PFSK-1 (cell line): Measurements from ENCODE around the gene ADGRB2.
A peak's percentile ranks its signal among the peaks of the same experiment; 100 is the strongest.

Source experiments
- FOXP2 ChIP-seq: optimal IDR thresholded peaks from 2 replicates; pipeline ENCODE3; 2011; ENCODE audit warnings: borderline replicate concordance, control low read depth, inconsistent platforms; ENCODE audit not compliant: insufficient read depth; ENCODE audit errors: extremely low read length, extremely low read depth
- POLR2AphosphoS5 ChIP-seq: IDR thresholded peaks from 2 replicates; pipeline ENCODE4 v1.6.1; 2012; ENCODE audit warnings: low read depth, mild to moderate bottlenecking, control low read depth, low read length, moderate library complexity
- REST ChIP-seq, 2 experiments: IDR thresholded peaks; 2 replicates each; pipeline versions ENCODE4 v1.6.1 to v1.8.0; 2011 to 2012; ENCODE audit warnings: low read depth in 2 of 2, low read length in 2 of 2, control low read depth in 1 of 2, inconsistent platforms in 1 of 2, mild to moderate bottlenecking in 1 of 2, moderate library complexity in 1 of 2; ENCODE audit not compliant: insufficient read depth in 1 of 2
- SIN3A ChIP-seq: IDR thresholded peaks from 2 replicates; pipeline ENCODE4 v1.6.1; 2012; ENCODE audit warnings: mild to moderate bottlenecking, low read length, moderate library complexity, borderline replicate concordance; ENCODE audit not compliant: insufficient read depth
- TAF1 ChIP-seq: IDR thresholded peaks from 2 replicates; pipeline ENCODE4 v1.6.1; 2012; ENCODE audit warnings: low read length, control low read depth, borderline replicate concordance; ENCODE audit not compliant: insufficient read depth

The ADGRB2 gene

DNA sequence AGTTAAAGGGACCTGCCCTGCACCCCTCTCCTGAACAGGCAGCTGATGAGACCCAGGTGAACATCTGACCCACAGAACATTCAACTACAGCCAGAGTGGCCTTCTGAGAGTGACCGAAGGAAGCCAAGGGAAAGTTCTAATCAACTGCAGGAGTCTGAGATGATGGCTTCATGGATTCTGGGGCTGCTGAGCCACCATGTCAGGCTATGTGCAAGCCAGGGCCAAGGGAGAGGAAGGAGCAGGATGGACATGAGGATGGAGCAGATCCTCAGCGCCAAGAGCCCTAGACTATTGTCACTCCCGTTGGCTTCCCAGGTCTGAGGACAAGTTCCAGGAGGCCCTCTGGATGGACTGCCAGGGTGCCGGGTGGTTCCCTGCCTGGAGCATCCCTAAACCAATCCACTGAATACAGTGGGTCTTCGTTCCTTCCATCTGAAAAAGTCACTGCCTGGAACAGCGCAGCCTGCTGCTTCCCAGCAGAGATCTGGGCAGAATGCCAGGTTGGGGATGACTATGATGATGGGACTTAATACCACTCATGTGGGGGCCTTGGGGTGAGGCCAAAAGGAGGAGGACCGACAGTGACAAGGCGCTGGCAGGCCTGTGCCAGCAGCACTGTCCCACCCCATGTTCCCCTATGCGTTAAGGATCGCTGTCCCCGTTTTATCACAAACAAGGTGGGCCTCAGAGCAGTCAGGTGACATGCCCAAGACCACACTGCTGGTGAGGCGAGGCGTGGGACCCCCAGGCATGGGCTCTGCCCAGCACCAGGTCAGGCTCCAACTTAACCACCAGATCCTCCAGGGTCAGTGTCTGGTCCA is 31.9 kb upstream of the ADGRB2 start:
- TF ChIP-seq TAF1 = no peak
- peak; percentile 22 for TF ChIP-seq FOXP2

- TF ChIP-seq POLR2AphosphoS5 = no peak
- TF ChIP-seq REST (IDR thresholded peaks at IDR 0.05; ENCODE audit: insufficient read depth in 1 of 2, low read depth in 2 of 2, low read length in 2 of 2) = no peak
- TF ChIP-seq TAF1 = no peak
- TF ChIP-seq SIN3A = no peak
- TF ChIP-seq FOXP2 = no peak
Observed at GRCh38 chr1:31795096-31795675, 31.0 kb upstream of the ADGRB2 start.

- TF ChIP-seq REST (IDR thresholded peaks at IDR 0.05; ENCODE audit: insufficient read depth in 1 of 2, low read depth in 2 of 2, low read length in 2 of 2) (no peak), FOXP2 (no peak), TAF1 (no peak), POLR2AphosphoS5 (no peak)
Observed at GRCh38 chr1:31793586-31794285, 29.6 kb upstream of the ADGRB2 start.

DNA sequence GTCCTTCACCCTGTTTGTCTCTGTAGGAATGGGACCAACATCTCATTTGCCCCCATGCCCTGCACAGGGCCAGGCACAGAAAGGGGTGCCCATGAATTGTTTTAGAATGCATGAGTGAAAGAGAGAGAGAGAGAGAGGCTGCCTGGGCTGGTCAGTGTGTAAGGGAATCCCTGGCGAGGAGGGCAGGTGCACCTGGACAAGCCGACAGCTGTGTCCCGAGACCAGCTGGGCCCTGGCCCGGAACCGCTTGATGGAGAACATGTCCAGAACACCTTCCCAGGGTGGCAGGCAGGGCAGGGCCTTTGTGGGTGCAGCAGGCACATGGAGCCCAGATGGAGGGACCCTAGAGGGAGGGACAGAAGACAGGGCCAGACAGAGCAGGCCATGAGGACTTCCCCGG is 28.9 kb upstream of the ADGRB2 start:
- TF ChIP-seq SIN3A = no peak
- no peak for TF ChIP-seq FOXP2
- no peak for TF ChIP-seq REST (IDR thresholded peaks at IDR 0.05; ENCODE audit: insufficient read depth in 1 of 2, low read depth in 2 of 2, low read length in 2 of 2)
- TF ChIP-seq POLR2AphosphoS5 = no peak
- TF ChIP-seq TAF1 = no peak

DNA sequence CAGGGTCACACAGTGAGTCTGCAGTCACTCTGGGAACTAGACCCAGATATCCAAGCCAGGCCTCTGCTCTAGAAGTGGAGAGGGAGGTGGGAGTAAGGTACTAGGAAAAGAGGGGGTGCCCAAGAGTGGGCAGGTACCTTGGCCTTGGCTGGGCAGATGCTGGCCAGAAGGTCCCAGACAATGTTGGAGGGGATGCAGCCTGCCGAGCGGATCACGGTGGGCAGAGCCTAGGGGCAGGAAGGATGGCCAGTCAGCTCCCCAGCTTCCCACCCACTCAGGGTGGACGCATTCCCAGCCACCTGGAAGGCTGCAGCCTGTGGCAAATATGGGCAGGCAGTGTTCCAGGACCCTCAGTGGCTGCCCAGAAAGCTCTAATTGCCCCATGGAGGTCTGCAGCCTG is 28.4 kb upstream of the ADGRB2 start:
- TF ChIP-seq REST (IDR thresholded peaks at IDR 0.05; ENCODE audit: insufficient read depth in 1 of 2, low read depth in 2 of 2, low read length in 2 of 2) (no peak), TAF1 (no peak), POLR2AphosphoS5 (no peak), SIN3A (no peak), FOXP2 (no peak)
